Stimulated activated CD4-positive, alpha-beta T cell treated with anti-CD3 and anti-CD28 coated beads, Interleukin-1b, Interleukin-23, amount 100 ng/mL, for 48 hours (primary cell): ENCODE measurements around the gene GPR107.

Experiments
- DNase-seq: peaks from one replicate; pipeline ENCODE4 v3.0.0-alpha.2; 2020

GPR107 gene

GRCh38 chr9:130058887-130059286 lies 5.2 kb downstream of the GPR107 start:
- DNase-seq: no peak

DNA sequence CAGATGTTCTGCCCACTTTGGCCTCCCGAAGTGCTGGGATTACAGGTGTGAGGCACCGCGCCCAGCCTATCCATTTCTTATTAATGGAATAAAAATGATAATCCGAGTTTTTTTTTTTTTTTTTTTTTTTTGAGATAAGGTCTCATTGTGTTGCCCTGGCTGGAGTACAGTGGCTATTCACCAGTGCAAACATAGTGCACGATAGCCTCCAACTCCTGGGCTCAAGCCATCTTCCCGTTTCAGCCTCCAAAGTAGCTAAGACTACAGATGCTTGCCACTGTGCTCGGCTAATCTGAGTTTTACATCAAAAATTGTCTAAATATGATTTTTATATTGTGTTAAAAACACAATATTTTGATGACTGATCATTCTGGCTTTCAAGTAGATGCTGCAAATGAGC lies 6.6 kb downstream of the GPR107 start:
- DNase-seq: no peak

DNA sequence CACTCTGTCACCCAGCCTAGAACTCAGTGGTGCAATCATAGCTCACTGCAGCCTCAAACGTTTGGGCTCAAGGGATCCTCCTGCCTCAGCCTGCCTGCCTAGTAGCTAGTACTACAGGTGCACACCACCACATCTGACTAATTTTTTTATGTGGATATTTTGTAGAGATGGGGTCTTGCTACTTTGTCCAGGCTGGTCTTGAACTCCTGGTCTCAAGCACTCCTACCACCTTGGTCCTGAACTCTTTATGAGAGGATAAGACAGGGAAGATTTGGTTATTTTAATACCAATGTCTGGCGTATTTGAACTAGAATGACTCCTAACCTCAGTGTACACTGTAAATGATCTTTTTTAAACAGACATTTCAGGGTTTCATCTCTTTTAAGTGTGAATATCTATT lies 9.0 kb downstream of the GPR107 start:
- DNase-seq: no peak

DNA sequence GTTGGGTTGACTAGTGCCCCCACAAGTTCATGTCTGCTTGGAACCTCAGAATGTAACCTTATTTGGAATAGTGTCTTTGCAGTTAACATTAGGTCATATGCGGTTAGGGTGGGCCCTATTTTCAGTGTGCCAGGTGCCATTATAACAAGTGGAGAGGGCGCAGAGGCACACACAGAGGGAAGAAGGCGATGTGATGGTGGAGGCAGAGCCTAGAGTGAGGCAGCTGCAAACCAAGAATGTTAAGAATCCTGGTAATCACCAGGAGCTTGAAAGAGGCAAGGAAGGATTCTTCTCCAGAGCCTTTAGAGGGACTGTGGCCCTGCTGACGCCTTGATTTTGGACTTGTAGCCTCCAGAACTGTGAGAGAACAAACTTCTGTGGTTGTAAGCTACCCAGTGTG lies 10.9 kb downstream of the GPR107 start:
- no peak for DNase-seq

GRCh38 chr9:130069048-130069447 lies 15.3 kb downstream of the GPR107 start:
- no peak for DNase-seq

DNA sequence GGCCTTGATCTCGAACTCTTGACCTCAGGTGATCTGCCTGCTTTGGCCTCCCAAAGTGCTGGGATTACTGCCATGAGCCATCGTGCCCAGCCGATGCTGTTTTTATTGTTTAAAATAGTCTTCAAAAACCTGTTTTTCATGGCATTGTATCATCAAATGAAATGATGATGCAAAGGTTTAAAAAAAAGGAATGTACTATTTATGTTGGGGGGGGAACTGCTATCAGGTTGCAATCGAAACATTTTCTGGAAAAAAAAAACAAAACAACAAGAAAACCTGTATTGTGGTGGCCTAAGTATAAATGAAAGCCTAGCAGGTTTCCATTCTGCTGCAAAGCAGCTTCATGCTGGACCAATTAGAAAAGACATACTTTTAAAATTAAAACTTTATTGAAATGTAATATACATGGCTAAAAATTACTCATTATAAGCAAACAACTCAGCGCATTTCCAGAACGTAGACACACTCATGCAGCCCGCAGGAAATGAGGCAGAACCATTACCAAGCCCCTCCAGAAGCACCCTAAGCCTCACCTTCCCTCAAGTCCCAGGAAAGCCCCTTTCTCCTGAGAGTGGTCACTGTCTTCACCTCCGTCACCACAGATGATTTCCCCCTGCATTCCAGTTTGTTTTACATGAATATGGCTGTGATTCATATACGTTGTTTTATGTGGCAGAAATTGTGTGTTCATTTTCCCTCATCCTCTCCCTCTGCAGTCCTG lies 19.0 kb downstream of the GPR107 start:
- DNase-seq: peak; percentile 31

GRCh38 chr9:130073373-130073772 lies 19.7 kb downstream of the GPR107 start:
- DNase-seq: no peak

DNA sequence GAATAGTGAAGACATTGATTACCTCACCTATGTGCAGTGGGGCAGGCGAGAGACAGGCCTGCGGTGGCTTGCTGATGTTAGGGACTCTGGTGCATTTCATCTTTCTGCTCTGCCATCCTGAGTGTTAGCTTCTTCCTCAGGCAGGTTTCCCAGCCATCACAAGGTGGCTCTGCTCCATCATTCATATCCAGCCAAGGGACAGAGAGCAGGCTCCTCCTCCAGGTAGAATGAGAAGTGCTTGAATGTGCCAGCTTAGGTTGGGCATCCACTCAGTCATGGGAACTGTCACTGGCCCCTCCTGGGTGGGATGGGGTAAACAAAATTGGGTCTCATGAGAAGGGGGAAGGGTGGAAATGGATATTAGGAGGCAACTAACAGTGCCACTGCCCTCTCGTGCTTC lies 24.8 kb downstream of the GPR107 start:
- DNase-seq: no peak

GRCh38 chr9:130084337-130084736 lies 30.6 kb downstream of the GPR107 start:
- no peak for DNase-seq

DNA sequence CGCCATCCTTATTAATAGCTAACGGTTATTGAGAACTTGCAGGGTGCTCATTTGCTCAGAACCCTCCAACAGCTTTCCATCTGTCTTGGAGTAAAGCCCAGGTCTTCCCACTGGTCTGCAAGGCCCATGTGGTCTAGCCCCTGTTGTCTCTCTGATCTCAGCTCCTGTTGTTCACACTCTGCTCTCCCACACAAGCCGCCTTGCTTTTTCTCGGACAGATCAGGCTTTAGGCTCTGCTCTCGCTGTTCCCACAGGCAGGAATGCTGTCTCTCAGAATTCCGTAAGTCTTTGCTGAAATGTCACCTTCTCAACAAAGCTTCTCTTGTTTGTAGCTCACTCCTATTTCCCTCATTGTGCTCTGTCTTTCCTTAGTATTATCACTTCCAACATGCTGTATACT lies 34.3 kb downstream of the GPR107 start:
- no peak for DNase-seq

- no peak for DNase-seq
Measured at GRCh38 chr9:130089141-130089540, 35.4 kb downstream of the GPR107 start.

DNA sequence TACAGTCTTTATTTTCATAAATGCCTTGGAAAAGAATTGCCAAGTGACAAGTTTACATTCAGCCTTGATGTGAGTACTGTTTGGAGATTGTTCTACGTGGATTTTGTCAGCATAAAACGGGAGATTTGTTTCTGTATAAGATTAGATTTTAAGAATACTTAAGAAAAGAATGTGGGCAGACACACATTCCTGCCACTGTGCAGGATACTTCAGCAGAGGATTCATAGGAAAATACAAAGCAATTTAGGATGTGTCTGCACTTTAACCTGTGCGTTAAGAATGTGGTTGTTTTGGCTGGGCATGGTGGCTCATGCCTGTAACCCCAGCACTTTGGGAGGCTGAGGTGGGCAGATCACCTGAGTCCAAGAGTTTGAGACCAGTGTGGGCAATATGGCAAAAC lies 37.2 kb downstream of the GPR107 start:
- no peak for DNase-seq

- DNase-seq: no peak
Measured at GRCh38 chr9:130092910-130093309, 39.2 kb downstream of the GPR107 start.

DNA sequence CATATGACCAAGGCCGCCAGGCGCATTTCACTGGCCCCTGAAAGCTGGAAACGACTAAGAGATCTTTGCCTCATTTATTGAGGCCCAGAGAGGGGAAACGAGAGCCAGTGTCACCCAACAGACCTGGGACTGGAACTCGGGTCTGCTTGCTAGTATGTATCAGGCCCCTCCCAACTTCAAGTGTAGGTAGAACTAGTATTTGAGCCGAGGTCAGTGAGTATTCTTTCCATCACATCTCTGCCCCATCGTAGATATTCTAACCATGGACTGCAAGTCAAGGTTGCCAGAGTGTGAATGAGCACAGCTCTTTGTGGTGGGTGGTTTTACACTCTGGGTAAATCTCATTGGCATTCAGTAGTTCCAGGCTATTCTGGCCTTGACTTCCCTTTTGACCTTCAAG lies 42.2 kb downstream of the GPR107 start:
- DNase-seq: no peak

DNA sequence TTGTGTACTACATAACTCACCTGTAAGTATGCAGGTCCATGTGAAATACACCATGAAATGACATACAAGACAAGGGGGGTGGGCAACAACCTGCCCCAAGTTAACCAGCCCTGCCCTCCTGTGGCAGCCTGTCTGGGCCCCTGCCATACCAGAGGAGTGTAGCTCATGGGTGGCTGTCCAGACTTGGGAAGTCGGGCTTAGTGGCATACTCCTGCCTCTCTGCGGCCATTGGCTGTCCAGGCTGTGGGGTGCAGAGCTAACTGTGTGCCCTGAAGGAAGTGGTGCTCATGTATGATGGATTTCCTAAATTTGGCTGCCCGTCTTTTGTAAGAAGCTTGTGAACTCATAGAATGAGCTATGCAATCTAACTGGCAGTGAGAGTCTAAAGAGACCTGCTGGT lies 47.0 kb downstream of the GPR107 start:
- no peak for DNase-seq

DNA sequence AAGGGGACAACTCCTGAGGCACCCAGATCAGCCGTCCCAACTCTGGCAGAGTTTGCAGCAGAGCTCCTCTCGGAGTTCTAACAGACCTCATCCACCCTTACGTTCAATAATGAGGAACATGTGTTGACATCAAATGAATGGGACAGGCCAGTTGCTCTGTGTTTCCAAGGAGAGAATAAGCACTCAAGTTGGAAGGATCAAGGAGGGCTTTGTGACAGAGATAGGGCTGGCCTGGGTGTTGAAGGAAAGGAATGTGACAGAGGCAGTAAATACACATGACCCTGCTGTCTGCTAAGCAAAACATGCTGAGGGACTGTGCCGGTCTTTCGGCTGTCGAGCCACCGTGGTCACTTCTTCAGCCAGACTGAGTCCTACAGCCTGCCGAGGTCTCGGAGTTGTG lies 48.2 kb downstream of the GPR107 start:
- DNase-seq: no peak

DNA sequence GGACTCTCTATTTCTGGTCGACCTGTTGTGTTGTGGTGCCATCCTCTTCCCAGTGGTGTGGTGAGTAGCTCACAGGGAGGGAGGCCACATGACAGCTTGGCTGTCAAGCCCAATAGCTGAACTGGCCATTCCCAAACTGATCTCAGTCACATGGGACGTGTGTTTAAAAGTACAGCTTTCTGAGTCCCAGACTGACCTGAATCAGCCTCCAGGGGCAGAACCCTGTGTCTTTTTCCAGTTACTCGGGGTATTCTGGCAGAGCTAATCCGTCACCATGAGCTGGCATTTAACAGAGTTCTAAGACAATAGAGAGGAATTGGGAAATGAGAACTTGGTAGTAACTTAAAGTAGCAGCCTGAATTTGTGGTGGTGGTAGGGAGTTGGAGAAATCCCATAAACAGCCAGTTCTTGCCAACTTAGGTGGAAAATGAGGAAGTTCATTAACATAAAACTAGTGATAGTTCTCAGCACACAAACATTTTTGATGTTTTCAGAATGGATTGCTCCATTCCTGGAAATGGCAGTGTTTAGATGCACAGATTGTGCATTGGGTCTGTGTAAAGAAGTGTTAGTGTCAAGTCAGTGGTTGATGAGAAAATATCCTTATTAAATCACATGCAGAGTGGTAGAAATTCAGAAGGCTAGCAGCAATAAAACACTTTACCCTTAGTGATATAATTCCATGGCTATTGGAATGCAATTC lies 50.9 kb downstream of the GPR107 start:
- DNase-seq: no peak

DNA sequence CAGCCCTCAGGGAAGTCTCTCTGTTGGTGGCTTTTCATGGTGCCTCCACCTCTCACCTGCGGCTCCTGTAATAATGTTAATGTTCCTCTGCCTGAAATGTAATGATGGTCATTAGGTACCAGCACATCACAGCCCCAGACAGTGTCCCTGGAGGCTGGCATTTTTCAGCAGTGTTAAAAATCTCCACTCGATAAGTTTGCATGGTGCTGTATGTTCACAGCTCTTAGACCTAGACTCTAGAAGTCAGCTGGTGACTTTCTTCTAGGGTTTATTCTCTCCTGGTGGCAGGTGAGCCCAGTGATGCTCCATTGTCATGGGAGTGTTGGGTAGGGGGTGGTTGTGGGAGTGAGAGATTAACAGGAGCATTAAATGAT lies 53.1 kb downstream of the GPR107 start:
- DNase-seq: no peak

- DNase-seq: peak; percentile 77
Measured at GRCh38 chr9:130107234-130107861, 53.6 kb downstream of the GPR107 start.

DNA sequence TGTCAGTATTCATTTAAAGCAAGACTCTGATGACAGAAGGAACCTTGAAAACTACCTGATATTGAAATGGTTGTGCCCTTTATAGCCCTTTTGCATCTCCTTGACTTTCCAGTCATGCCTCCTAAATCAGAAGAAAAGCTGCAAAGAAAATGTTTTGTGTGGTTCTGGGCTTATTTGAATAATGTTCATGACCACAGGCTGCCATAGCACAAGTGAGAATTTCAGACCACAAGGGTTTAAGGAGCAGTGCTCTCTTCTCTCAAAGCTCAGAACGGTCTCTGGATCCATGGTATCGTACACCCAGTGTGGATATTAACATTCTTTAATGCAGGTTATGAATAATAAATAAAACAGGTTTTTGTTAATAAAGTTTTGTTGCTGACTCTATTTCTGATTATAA lies 54.2 kb downstream of the GPR107 start:
- DNase-seq: no peak

DNA sequence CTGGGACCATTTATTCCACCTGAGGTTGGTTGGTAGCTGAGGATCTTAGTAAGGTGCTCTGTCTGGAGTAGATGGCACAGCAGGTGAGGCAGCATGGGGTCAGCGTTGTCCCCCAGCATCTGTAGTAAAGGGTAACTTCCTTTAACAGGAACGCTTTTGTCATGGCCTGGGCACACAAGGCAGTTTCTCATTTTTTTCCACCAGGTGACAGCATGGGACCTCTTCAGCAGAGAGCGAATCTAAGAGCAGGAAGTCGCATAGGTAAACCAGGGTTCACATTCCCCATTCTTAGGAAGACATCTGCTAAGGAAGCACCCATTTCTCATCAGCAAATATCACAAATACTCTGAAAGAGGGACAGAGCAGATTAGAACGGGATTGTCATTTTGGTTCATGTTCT lies 56.5 kb downstream of the GPR107 start:
- DNase-seq: no peak

GRCh38 chr9:130110596-130111021 lies 56.9 kb downstream of the GPR107 start:
- DNase-seq: no peak

DNA sequence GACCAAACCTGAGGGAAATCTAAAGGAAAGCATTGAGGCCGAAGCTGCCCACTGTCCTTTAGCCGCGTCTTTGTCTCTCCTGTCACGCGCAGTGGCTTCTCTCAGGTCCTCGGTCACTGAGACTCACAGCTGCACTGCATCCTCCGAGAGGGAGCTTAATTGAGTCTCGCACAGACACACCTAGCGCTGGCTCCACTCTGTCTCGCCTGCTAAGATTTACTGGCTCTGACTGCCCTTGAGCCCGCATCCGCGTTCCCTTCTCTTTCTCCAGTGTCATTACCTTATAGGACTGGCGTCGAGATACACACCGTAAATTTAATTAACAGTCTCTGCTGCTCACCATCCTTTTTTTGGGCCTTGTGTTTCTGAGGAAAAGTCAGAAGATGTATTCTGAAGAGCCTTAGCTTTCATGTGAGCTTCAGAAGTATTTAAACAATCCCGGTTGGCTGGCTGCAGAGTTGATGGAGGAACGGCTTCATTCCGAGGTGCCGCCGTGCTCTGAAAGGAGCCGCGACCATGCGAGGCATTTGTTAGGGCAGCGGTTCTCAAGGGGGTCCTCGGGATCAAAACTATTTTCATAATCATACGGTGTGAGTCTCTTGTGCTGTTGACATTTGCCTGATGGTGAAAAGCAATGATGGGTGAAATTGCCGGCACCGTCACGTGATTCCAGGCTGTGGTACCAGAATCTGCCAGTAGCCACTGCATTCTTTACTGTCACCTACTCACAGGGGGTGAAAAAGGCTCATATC lies 58.3 kb downstream of the GPR107 start:
- DNase-seq: no peak
